ENCODE data around the gene SPARCL1. TPM values are rescaled to one million over a fixed set of nuclear protein-coding genes. Genes with fewer than 3 reads are reported as not detected.

The SPARCL1 gene
- total RNA-seq, 1 donor from 2014 or later = 369 TPM

GRCh38 chr4:87527431-87528220, 1.6 kb downstream of the SPARCL1 start:
- no peaks in the 10 kb centered on the region for H3K36me3 ChIP-seq
- no peak for TF ChIP-seq CTCF (IDR thresholded peaks at IDR 0.05)
- intact Hi-C loops (cut with DNase I) = no loop called here
- no peak for DNase-seq
- no peak for ATAC-seq
- H3K27ac ChIP-seq = peak overlapping the region; percentile 89
- H3K27me3 ChIP-seq = no peaks in the 10 kb centered on the region
- H3K4me3 ChIP-seq = peak overlapping the region; percentile 54
- peaks cover 26% of the 10 kb centered on the region for H3K4me1 ChIP-seq
- no peaks in the 10 kb centered on the region for H3K9me3 ChIP-seq

GRCh38 chr4:87525636-87526295, 3.4 kb downstream of the SPARCL1 start:
- H3K4me1 ChIP-seq = peaks cover 26% of the 10 kb centered on the region
- intact Hi-C loops (cut with DNase I) = no loop called here
- no peaks in the 10 kb centered on the region for H3K27me3 ChIP-seq
- peak overlapping the region; percentile 89 for H3K27ac ChIP-seq
- DNase-seq (no peak), ATAC-seq (peak; percentile 47)
- no peaks in the 10 kb centered on the region for H3K36me3 ChIP-seq
- H3K9me3 ChIP-seq = no peaks in the 10 kb centered on the region
- TF ChIP-seq CTCF (IDR thresholded peaks at IDR 0.05) = no peak
- H3K4me3 ChIP-seq = peak overlapping the region; percentile 54

GRCh38 chr4:87524456-87524855, 4.7 kb downstream of the SPARCL1 start:
- ATAC-seq (no peak), DNase-seq (no peak)
- H3K9me3 ChIP-seq = no peaks in the 10 kb centered on the region
- H3K4me3 ChIP-seq = peak overlapping the region; percentile 54
- no peak for TF ChIP-seq CTCF (IDR thresholded peaks at IDR 0.05)
- H3K27ac ChIP-seq = no peak overlapping the region
- intact Hi-C loops (cut with DNase I) = no loop called here
- peaks cover 20% of the 10 kb centered on the region for H3K4me1 ChIP-seq
- H3K27me3 ChIP-seq = no peaks in the 10 kb centered on the region
- no peaks in the 10 kb centered on the region for H3K36me3 ChIP-seq

GRCh38 chr4:87523307-87523706, 5.9 kb downstream of the SPARCL1 start:
- Histone ChIP-seq H3K4me3 (no peak overlapping the region), H3K36me3 (no peaks in the 10 kb centered on the region), H3K4me1 (peaks cover 24% of the 10 kb centered on the region), H3K9me3 (no peaks in the 10 kb centered on the region), H3K27me3 (no peaks in the 10 kb centered on the region), H3K27ac (peak overlapping the region; percentile 39)
- intact Hi-C loops (cut with DNase I) = no loop called here
- no peak for DNase-seq
- no peak for TF ChIP-seq CTCF (IDR thresholded peaks at IDR 0.05)
- ATAC-seq = no peak

GRCh38 chr4:87521757-87522374, 7.3 kb downstream of the SPARCL1 start:
- no peaks in the 10 kb centered on the region for H3K27me3 ChIP-seq
- no peaks in the 10 kb centered on the region for H3K36me3 ChIP-seq
- no peak for TF ChIP-seq CTCF (IDR thresholded peaks at IDR 0.05)
- DNase-seq (no peak), ATAC-seq (no peak)
- H3K9me3 ChIP-seq = no peaks in the 10 kb centered on the region
- intact Hi-C loops (cut with DNase I) = no loop called here
- peaks cover 25% of the 10 kb centered on the region for H3K4me1 ChIP-seq
- no peak overlapping the region for H3K4me3 ChIP-seq
- H3K27ac ChIP-seq = peak overlapping the region; percentile 68
